IMR-90 (cell line): ENCODE measurements around the gene ITPKC. TPM values are rescaled to one million over a fixed set of nuclear protein-coding genes. Genes with fewer than 3 reads are reported as not detected.

Experiments used
- ATAC-seq: fragments of 200-7000 bp; cut with Tn5 transposase; 2 replicates; pipeline ENCODE4 v1.9.1; 2020; ENCODE audit warnings: low read depth, mild to moderate bottlenecking, moderate library complexity
- BruUV-seq: library from RNA; stranded (reverse); fragments of 400-500 nt; replicated peaks from 2 replicates; lab custom pipeline; 2021; lab: Mats Ljungman, UMichigan
- CTCF ChIA-PET: fragments of 300-600 bp; formaldehyde crosslinking; extraction: SDS; loops from one replicate; lab custom pipeline; 2021; ENCODE audit warnings: antibody characterized with exemption; lab: Yijun Ruan, JAX
- POLR2A ChIA-PET: fragments of 300-600 bp; sonication (Branson Sonifier 250); formaldehyde crosslinking; loops from one replicate; lab custom pipeline; 2022; ENCODE audit warnings: antibody characterized with exemption; ENCODE audit not compliant: unreplicated experiment; lab: Charles Lee
- DNase-seq: peaks from one replicate; pipeline ENCODE4 v3.0.0; 2013
- H2AFZ ChIP-seq: replicated peaks from 2 replicates; pipeline ENCODE3; 2013; ENCODE audit warnings: low read length, mild to moderate bottlenecking; ENCODE audit not compliant: poor library complexity
- H2AK5ac ChIP-seq: 2 replicates; pipeline ENCODE4 v1.6.1; 2013; ENCODE audit warnings: low read depth, low read length, inconsistent platforms
- H2AK9ac ChIP-seq: replicated peaks from 2 replicates; pipeline ENCODE3; 2013; ENCODE audit warnings: mild to moderate bottlenecking, low read depth, low read length, moderate library complexity; ENCODE audit not compliant: poor library complexity
- H2BK120ac ChIP-seq: 2 replicates; pipeline ENCODE4 v1.6.1; 2013; ENCODE audit warnings: low read depth, low read length, inconsistent platforms
- H2BK15ac ChIP-seq: 3 replicates; pipeline ENCODE4 v1.6.1; 2013; ENCODE audit warnings: low read depth, low read length, inconsistent platforms
- H2BK20ac ChIP-seq: 2 replicates; pipeline ENCODE4 v1.6.1; 2013; ENCODE audit warnings: low read depth, mild to moderate bottlenecking, inconsistent platforms, low read length, moderate library complexity
- H2BK5ac ChIP-seq: 2 replicates; pipeline ENCODE4 v1.6.1; 2013; ENCODE audit warnings: mild to moderate bottlenecking, low read depth, low read length, inconsistent platforms; ENCODE audit not compliant: poor library complexity, severe bottlenecking
- H3K14ac ChIP-seq: replicated peaks from 2 replicates; pipeline ENCODE4 v1.6.1; 2013; ENCODE audit warnings: low read depth, low read length, inconsistent platforms
- H3K18ac ChIP-seq: 2 replicates; pipeline ENCODE4 v1.6.1; 2013; ENCODE audit warnings: low read depth, low read length, control low read depth
- H3K23ac ChIP-seq: 2 replicates; pipeline ENCODE4 v1.6.1; 2013; ENCODE audit warnings: low read depth, low read length, inconsistent platforms
- H3K27ac ChIP-seq: 2 replicates; pipeline ENCODE4 v1.5.1; 2013; ENCODE audit warnings: mild to moderate bottlenecking, control low read depth, low read length; ENCODE audit not compliant: insufficient read depth
- H3K27me3 ChIP-seq: 2 replicates; pipeline ENCODE4 v1.6.1; 2013; ENCODE audit warnings: low read length; ENCODE audit not compliant: control insufficient read depth, insufficient read depth
- H3K36me3 ChIP-seq: 2 replicates; pipeline ENCODE4 v1.6.1; 2013; ENCODE audit warnings: low read length, mixed read lengths; ENCODE audit not compliant: control insufficient read depth, insufficient read depth
- H3K4ac ChIP-seq: 2 replicates; pipeline ENCODE4 v1.6.1; 2013; ENCODE audit warnings: low read depth, low read length, inconsistent platforms
- H3K4me1 ChIP-seq: 2 replicates; pipeline ENCODE4 v1.6.1; 2013; ENCODE audit warnings: low read length, mixed read lengths; ENCODE audit not compliant: control insufficient read depth, insufficient read depth
- H3K4me2 ChIP-seq: 2 replicates; pipeline ENCODE4 v1.6.1; 2013; ENCODE audit warnings: low read depth, mild to moderate bottlenecking, control low read depth, low read length, moderate library complexity
- H3K4me3 ChIP-seq: 2 replicates; pipeline ENCODE4 v1.5.1; 2013; ENCODE audit warnings: low read depth, mild to moderate bottlenecking, control low read depth, low read length, moderate library complexity; ENCODE audit not compliant: insufficient read depth
- H3K56ac ChIP-seq: 2 replicates; pipeline ENCODE4 v1.6.1; 2013; ENCODE audit warnings: low read length, inconsistent platforms; ENCODE audit not compliant: insufficient read depth; ENCODE audit errors: extremely low read depth
- H3K79me1 ChIP-seq, 2 experiments: 2 replicates each; pipeline ENCODE4 v1.6.1; 2013; ENCODE audit warnings: low read length in 2 of 2, inconsistent platforms in 1 of 2, low read depth in 1 of 2
- H3K9ac ChIP-seq: 2 replicates; pipeline ENCODE4 v1.6.1; 2013; ENCODE audit warnings: low read depth, low read length, control low read depth
- H3K9me1 ChIP-seq: 2 replicates; pipeline ENCODE4 v1.6.1; 2013; ENCODE audit warnings: low read length, inconsistent platforms; ENCODE audit not compliant: insufficient read depth
- H3K9me3 ChIP-seq: 2 replicates; pipeline ENCODE4 v1.6.1; 2013; ENCODE audit warnings: low read length; ENCODE audit not compliant: control insufficient read depth, insufficient read depth
- H4K20me1 ChIP-seq: 2 replicates; pipeline ENCODE4 v1.6.1; 2013; ENCODE audit warnings: low read length, inconsistent platforms; ENCODE audit not compliant: insufficient read depth
- H4K5ac ChIP-seq: 2 replicates; pipeline ENCODE4 v1.6.1; 2013; ENCODE audit warnings: mild to moderate bottlenecking, low read depth, low read length, control low read depth
- H4K8ac ChIP-seq, 2 experiments: 2 replicates each; pipeline ENCODE4 v1.6.1; 2013; ENCODE audit warnings: low read depth in 2 of 2, low read length in 2 of 2, control low read depth in 1 of 2, inconsistent platforms in 1 of 2
- H4K91ac ChIP-seq: 2 replicates; pipeline ENCODE4 v1.6.1; 2013; ENCODE audit warnings: low read depth, low read length, inconsistent platforms; ENCODE audit not compliant: insufficient read depth
- BHLHE40 ChIP-seq: fragments of 150-350 bp; IDR thresholded peaks from 2 replicates; pipeline ENCODE4 v1.6.1; 2016; ENCODE audit warnings: mild to moderate bottlenecking, low read depth, low read length
- CEBPB ChIP-seq: IDR thresholded peaks from 2 replicates; pipeline ENCODE4 v1.6.1; 2012; ENCODE audit warnings: low read depth, low read length, improper control_type of control experiment
- CHD1 ChIP-seq: IDR thresholded peaks from 2 replicates; pipeline ENCODE4 v1.6.1; 2012; ENCODE audit warnings: low read depth, low read length, improper control_type of control experiment
- FOS ChIP-seq: fragments of 150-350 bp; IDR thresholded peaks from 2 replicates; pipeline ENCODE4 v1.6.1; 2016; ENCODE audit warnings: low read depth, low read length
- MAFK ChIP-seq: IDR thresholded peaks from 2 replicates; pipeline ENCODE4 v1.6.1; 2012; ENCODE audit warnings: low read depth, low read length, improper control_type of control experiment
- MAZ ChIP-seq: IDR thresholded peaks from 2 replicates; pipeline ENCODE4 v1.6.1; 2012; ENCODE audit warnings: low read depth, mild to moderate bottlenecking, low read length, improper control_type of control experiment, moderate library complexity, borderline replicate concordance
- MXI1 ChIP-seq: IDR thresholded peaks from 2 replicates; pipeline ENCODE4 v1.6.1; 2012; ENCODE audit warnings: low read depth, mild to moderate bottlenecking, low read length, moderate library complexity, borderline replicate concordance
- NFE2L2 ChIP-seq: fragments of 150-350 bp; IDR thresholded peaks from 2 replicates; pipeline ENCODE4 v1.6.1; 2016; ENCODE audit warnings: low read depth, mild to moderate bottlenecking, low read length
- POLR2A ChIP-seq: IDR thresholded peaks from 2 replicates; pipeline ENCODE4 v1.6.1; 2012; ENCODE audit warnings: mild to moderate bottlenecking, low read depth, low read length
- RAD21 ChIP-seq: IDR thresholded peaks from 2 replicates; pipeline ENCODE4 v1.6.1; 2012; ENCODE audit warnings: low read length, improper control_type of control experiment
- RCOR1 ChIP-seq: IDR thresholded peaks from 2 replicates; pipeline ENCODE4 v1.6.1; 2012; ENCODE audit warnings: mild to moderate bottlenecking, low read length, improper control_type of control experiment; ENCODE audit not compliant: insufficient replicate concordance
- RFX5 ChIP-seq: IDR thresholded peaks from 2 replicates; pipeline ENCODE4 v1.8.0; 2012; ENCODE audit warnings: low read depth, mild to moderate bottlenecking, low read length, moderate library complexity
- SMC3 ChIP-seq: fragments of 150-350 bp; IDR thresholded peaks from 2 replicates; pipeline ENCODE4 v1.6.1; 2016; ENCODE audit warnings: low read depth, mild to moderate bottlenecking, antibody characterized with exemption, low read length, moderate library complexity
- WGBS, 2 experiments: methylation state at CpG; one replicate each; pipeline versions ENCODE4 v1.1.5 to v1.1.7; 2013; ENCODE audit warnings: missing lambda C conversion rate in 2 of 2; ENCODE audit not compliant: insufficient read length in 1 of 2; ENCODE audit errors: extremely low coverage in 2 of 2; 5-methylcytosine and 5-hydroxymethylcytosine counted together
- dilution Hi-C: fragments of 300-500 bp; cut with HindIII; formaldehyde crosslinking; loops from one replicate; pipeline ENCODE4 v1.14.3; 2018; ENCODE audit warnings: low sequenced_read_pairs; ENCODE audit not compliant: unreplicated experiment
- in situ Hi-C: fragments of 300-500 bp; cut with MboI; formaldehyde crosslinking; loops from 3 replicates; pipeline ENCODE4 v1.14.3; 2019; ENCODE audit warnings: low sequenced_read_pairs, inconsistent platforms, mixed read lengths
- intact Hi-C: fragments of 100-400 bp; cut with micrococcal nuclease; formaldehyde crosslinking; loops from 2 replicates; pipeline ENCODE4 v1.10.0; 2022
- polyA plus RNA-seq, 3 experiments: library from polyadenylated mRNA; depleted of rRNA; stranded (reverse); fragments of >200 nt; gene quantifications; 2 replicates each; pipeline ENCODE4 v1.2.3, GENCODE V29; 2012; ENCODE audit warnings: low replicate concordance in 1 of 3
- total RNA-seq: library from RNA; depleted of rRNA; stranded (reverse); fragments of >200 nt; gene quantifications from 2 replicates; pipeline ENCODE4 v1.2.3, GENCODE V29; 2012
- TF ChIP-seq, protein P1 (sequence below): fragments of 150-350 bp; IDR thresholded peaks from 2 replicates; pipeline ENCODE4 v1.6.1; 2016; ENCODE audit warnings: low read depth, mild to moderate bottlenecking, low read length, moderate library complexity, borderline replicate concordance
- TF ChIP-seq, protein P2 (sequence below): conservative IDR thresholded peaks from 2 replicates; pipeline ENCODE4 v1.5.1; 2012; ENCODE audit warnings: mild to moderate bottlenecking, low read depth, low read length, improper control_type of control experiment
- TF ChIP-seq, protein P3 (sequence below): fragments of 150-350 bp; IDR thresholded peaks from 2 replicates; pipeline ENCODE4 v1.6.1; 2017; ENCODE audit warnings: mild to moderate bottlenecking, antibody characterized with exemption, low read length, low read depth

Gene ITPKC
- total and polyA plus RNA-seq, 2 of the 4 experiments (the other 2 are of a cell fraction), result 7.7 to 9.4 TPM

DNA sequence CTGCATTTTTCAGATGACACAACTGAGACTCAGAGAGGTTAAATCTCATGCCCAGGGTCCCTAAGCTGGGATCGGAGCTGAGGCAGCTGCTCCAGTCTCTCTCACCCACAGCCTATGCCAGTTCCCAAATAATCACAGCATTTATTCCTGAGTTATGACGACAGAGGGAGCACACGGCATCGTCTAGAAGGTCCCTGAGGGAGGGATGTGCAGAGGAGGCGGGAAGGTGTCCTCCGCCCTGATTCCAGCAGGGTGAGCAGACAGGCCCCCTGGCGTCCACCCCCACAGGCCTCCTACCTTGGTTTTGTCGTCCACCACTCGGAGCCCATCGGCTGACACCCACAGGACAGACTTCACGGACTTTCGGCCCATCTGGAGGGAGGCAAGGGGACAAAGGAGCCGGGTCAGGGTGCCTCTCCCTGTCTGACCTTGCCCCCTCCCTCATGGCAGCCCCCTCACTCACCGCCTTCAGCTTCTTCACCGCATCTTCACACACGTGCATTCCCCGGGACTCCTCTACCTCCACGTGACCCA lies 34.4 kb upstream of the ITPKC start:
- ChIA-PET POLR2A (no interaction called here), CTCF (interaction anchor here (1.2 kb wide), 1 partner anchor 19 kb away, joined by 3 read pairs; no protein-coding TSS in a partner anchor)
- DNase-seq (no peak), ATAC-seq (no peak)
- H3K56ac ChIP-seq, result no peak overlapping the region
- H4K8ac ChIP-seq, result no peak overlapping the region
- H4K91ac ChIP-seq, result no peak overlapping the region
- H3K27ac ChIP-seq, result no peak overlapping the region
- no peak overlapping the region for H3K4ac ChIP-seq
- WGBS, 2 experiments, result 100% methylated on average over 2 of the region's 18 CpGs; no CpG with 5 or more reads in 1 of the 2 experiments
- dilution Hi-C loops, result no loop called here
- no peak overlapping the region for H2BK20ac ChIP-seq
- no TSS peak for BruUV-seq
- H2AK9ac ChIP-seq, result no peak overlapping the region
- H3K14ac ChIP-seq, result no peak overlapping the region
- peak overlapping the region; percentile 32 for H2AFZ ChIP-seq
- H3K79me1 ChIP-seq, result peaks cover 16 to 55% of the 10 kb centered on the region in 2 experiments
- no peak for TF ChIP-seq BHLHE40
- TF ChIP-seq, protein P1, sequence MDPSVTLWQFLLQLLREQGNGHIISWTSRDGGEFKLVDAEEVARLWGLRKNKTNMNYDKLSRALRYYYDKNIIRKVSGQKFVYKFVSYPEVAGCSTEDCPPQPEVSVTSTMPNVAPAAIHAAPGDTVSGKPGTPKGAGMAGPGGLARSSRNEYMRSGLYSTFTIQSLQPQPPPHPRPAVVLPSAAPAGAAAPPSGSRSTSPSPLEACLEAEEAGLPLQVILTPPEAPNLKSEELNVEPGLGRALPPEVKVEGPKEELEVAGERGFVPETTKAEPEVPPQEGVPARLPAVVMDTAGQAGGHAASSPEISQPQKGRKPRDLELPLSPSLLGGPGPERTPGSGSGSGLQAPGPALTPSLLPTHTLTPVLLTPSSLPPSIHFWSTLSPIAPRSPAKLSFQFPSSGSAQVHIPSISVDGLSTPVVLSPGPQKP, result no peak
- TF ChIP-seq SMC3, result no peak
- TF ChIP-seq POLR2A, result no peak
- TF ChIP-seq, protein P2, sequence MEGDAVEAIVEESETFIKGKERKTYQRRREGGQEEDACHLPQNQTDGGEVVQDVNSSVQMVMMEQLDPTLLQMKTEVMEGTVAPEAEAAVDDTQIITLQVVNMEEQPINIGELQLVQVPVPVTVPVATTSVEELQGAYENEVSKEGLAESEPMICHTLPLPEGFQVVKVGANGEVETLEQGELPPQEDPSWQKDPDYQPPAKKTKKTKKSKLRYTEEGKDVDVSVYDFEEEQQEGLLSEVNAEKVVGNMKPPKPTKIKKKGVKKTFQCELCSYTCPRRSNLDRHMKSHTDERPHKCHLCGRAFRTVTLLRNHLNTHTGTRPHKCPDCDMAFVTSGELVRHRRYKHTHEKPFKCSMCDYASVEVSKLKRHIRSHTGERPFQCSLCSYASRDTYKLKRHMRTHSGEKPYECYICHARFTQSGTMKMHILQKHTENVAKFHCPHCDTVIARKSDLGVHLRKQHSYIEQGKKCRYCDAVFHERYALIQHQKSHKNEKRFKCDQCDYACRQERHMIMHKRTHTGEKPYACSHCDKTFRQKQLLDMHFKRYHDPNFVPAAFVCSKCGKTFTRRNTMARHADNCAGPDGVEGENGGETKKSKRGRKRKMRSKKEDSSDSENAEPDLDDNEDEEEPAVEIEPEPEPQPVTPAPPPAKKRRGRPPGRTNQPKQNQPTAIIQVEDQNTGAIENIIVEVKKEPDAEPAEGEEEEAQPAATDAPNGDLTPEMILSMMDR, result no peak
- TF ChIP-seq, protein P3, sequence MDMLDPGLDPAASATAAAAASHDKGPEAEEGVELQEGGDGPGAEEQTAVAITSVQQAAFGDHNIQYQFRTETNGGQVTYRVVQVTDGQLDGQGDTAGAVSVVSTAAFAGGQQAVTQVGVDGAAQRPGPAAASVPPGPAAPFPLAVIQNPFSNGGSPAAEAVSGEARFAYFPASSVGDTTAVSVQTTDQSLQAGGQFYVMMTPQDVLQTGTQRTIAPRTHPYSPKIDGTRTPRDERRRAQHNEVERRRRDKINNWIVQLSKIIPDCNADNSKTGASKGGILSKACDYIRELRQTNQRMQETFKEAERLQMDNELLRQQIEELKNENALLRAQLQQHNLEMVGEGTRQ, result no peak
- no peak for TF ChIP-seq RAD21
- no peak for TF ChIP-seq RCOR1
- no peak for TF ChIP-seq RFX5
- TF ChIP-seq NFE2L2, result no peak
- TF ChIP-seq FOS, result no peak
- no peak for TF ChIP-seq MXI1
- no peak for TF ChIP-seq MAZ
- TF ChIP-seq MAFK, result no peak
- TF ChIP-seq CHD1, result no peak
- TF ChIP-seq CEBPB, result no peak
- in situ Hi-C loops, result no loop called here
- no peak overlapping the region for H2BK15ac ChIP-seq
- no peak overlapping the region for H3K9ac ChIP-seq
- H3K4me2 ChIP-seq, result no peak overlapping the region
- no peak overlapping the region for H2AK5ac ChIP-seq
- intact Hi-C loops, result no loop called here
- no peaks in the 10 kb centered on the region; the same call in 1 of the 2 replicates for H3K4me1 ChIP-seq
- no peak overlapping the region for H2BK120ac ChIP-seq
- no peak overlapping the region for H3K18ac ChIP-seq
- H2BK5ac ChIP-seq, result no peak overlapping the region
- peaks cover 74% of the 10 kb centered on the region for H3K36me3 ChIP-seq
- H3K27me3 ChIP-seq, result no peaks in the 10 kb centered on the region
- no peak overlapping the region for H4K5ac ChIP-seq
- no peaks in the 10 kb centered on the region for H3K9me3 ChIP-seq
- peaks cover 25% of the 10 kb centered on the region for H4K20me1 ChIP-seq
- no peak overlapping the region for H3K4me3 ChIP-seq
- H3K9me1 ChIP-seq, result peaks cover 11% of the 10 kb centered on the region
- no peak overlapping the region for H3K23ac ChIP-seq
